Activated CD8-positive, alpha-beta memory T cell treated with anti-CD3 and anti-CD28 coated beads, Interleukin-2, amount 10 ng/mL, durations not matched to agents 7 days and 5 days (primary cell): ENCODE data around the gene KIRREL3. TPM values are rescaled to one million over a fixed set of nuclear protein-coding genes. Genes with fewer than 3 reads are reported as not detected.

Source experiments
- ATAC-seq: fragments of 150-1000 bp; cut with Tn5 transposase; one replicate; pipeline ENCODE4 v1.10.0; 2021; ENCODE audit warnings: moderate library complexity
- CTCF ChIA-PET: fragments of 350-600 bp; sonication (Branson Sonifier 250); formaldehyde crosslinking; loops from one replicate; lab custom pipeline; 2021; ENCODE audit warnings: antibody characterized with exemption; lab: Charles Lee
- DNase-seq: peaks from one replicate; pipeline ENCODE4 v3.0.0-alpha.2; 2020
- H3K27ac Mint-ChIP-seq: one replicate; pipeline ENCODE4 v1.8.0; 2021; ENCODE audit warnings: mild to moderate bottlenecking, mixed read lengths
- H3K27me3 Mint-ChIP-seq: one replicate; pipeline ENCODE4 v1.8.0; 2021; ENCODE audit warnings: mixed read lengths
- H3K36me3 Mint-ChIP-seq: one replicate; pipeline ENCODE4 v1.8.0; 2021; ENCODE audit warnings: mild to moderate bottlenecking, mixed read lengths
- H3K4me1 Mint-ChIP-seq: one replicate; pipeline ENCODE4 v1.8.0; 2021; ENCODE audit warnings: mixed read lengths
- H3K4me3 Mint-ChIP-seq: one replicate; pipeline ENCODE4 v1.8.0; 2021; ENCODE audit warnings: mild to moderate bottlenecking, moderate library complexity, mixed read lengths
- H3K9me3 Mint-ChIP-seq: one replicate; pipeline ENCODE4 v1.8.0; 2022; ENCODE audit warnings: low read depth, mixed read lengths
- total RNA-seq, 2 experiments: library from RNA; stranded (reverse); gene quantifications; one replicate each; pipeline ENCODE4 v1.2.3, GENCODE V29; 2021

Gene KIRREL3
- total RNA-seq, 2 experiments from 2014 or later: not detected

DNA sequence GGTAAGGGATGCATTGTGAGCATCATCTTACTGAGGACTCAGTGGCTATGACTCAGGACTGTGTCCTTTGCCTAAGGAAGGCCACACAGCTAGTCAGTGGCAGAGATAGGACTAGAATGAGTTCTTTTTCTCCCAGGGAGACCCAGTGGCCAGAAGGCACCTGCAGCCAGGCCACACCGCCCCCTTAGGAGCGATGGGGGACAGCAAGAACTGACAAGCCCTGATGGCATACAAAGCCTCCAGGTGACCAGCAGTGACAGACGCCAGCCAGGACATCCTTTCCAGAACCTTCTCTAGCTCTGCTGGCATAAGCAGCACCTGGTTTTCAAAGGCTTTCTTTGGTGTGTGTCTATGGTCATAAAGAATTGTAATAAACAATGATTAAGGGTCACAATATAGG is 405.0 kb downstream of the KIRREL3 start:
- DNase-seq (no peak), ATAC-seq (no peak)
- no peaks in the 10 kb centered on the region for H3K4me1 Mint-ChIP-seq
- peaks cover 3% of the 10 kb centered on the region for H3K27me3 Mint-ChIP-seq
- no peak overlapping the region for H3K4me3 Mint-ChIP-seq
- CTCF ChIA-PET: no interaction called here
- no peaks in the 10 kb centered on the region for H3K36me3 Mint-ChIP-seq
- no peak overlapping the region for H3K27ac Mint-ChIP-seq
- H3K9me3 Mint-ChIP-seq: no peaks in the 10 kb centered on the region

DNA sequence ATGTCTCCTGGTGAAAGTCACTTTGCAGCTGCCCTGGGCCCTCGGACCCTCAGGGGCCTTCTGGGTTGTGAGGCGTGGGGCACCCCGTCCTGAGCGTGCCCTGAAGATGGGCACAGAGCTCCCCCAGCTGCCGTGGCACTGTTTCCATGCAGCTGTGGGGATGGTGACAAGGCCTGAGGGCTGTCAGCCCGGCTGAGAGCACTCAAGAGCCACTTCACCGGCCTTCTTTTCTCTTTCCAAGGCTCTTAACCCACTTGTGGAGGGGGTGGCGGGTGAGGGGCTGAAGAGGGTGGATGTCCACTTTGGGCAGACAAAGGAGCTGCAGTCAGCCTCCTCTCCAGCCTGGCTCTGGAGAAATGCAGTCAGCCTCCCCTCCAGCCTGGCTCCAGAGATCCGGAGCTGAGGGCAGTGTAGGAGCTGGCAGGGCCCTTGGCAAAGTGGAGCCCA is 405.6 kb downstream of the KIRREL3 start:
- H3K36me3 Mint-ChIP-seq: no peaks in the 10 kb centered on the region
- no peak overlapping the region for H3K27ac Mint-ChIP-seq
- DNase-seq (no peak), ATAC-seq (no peak)
- no peak overlapping the region for H3K4me3 Mint-ChIP-seq
- CTCF ChIA-PET: no interaction called here
- H3K4me1 Mint-ChIP-seq: no peaks in the 10 kb centered on the region
- no peaks in the 10 kb centered on the region for H3K9me3 Mint-ChIP-seq
- H3K27me3 Mint-ChIP-seq: no peaks in the 10 kb centered on the region

DNA sequence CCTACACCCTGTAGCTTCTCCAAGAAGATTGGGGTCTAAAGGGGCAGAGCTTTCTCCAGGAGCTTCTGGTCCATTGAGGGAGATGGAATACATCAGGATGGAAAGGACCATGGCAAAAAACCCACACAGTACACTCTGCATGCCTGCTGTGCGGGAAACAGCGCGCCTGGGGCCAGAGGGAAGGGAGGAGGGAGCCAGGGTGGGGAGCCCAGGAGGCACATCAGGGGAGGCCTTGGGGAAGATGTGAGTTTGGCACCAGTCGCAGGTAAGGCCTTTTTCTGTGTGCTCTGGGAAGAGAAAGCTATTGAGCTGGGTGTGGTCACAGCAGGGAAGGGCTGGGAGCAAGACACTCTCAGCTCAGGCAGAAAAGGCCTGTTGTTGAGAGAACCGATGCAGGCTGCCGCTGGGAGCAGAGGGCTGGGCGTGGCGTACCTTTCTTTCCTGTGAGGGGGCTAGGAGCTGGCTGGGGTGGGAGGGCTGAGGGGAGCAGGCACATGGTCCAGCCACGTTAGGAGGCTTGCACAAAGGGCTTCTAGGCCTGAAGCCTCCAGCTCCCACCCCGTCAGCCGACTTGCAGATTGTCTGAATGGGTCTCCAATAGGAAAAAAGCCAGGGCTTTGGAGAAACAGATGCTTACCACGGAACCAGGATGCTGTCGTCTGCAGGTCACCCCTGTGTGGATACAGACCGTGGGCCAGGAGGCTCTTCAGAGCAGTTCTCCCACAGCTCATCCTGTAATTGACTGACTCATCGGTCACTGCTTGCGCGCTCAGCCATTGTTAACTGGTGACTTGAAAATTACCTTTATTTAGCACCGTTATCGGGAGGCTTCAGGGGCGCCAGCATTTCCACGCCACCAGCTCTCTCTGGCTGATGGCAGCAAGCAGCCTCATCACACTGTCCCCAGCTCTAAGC is 407.8 kb downstream of the KIRREL3 start:
- CTCF ChIA-PET: interaction anchor here (0.9 kb wide), 1 partner anchor 15 kb away, joined by 3 read pairs; no protein-coding TSS in a partner anchor
- ATAC-seq (no peak), DNase-seq (no peak)
- Mint-ChIP-seq H3K4me3 (no peak overlapping the region), H3K36me3 (no peaks in the 10 kb centered on the region), H3K4me1 (no peaks in the 10 kb centered on the region), H3K27me3 (peaks cover 2% of the 10 kb centered on the region), H3K9me3 (no peaks in the 10 kb centered on the region), H3K27ac (no peak overlapping the region)

DNA sequence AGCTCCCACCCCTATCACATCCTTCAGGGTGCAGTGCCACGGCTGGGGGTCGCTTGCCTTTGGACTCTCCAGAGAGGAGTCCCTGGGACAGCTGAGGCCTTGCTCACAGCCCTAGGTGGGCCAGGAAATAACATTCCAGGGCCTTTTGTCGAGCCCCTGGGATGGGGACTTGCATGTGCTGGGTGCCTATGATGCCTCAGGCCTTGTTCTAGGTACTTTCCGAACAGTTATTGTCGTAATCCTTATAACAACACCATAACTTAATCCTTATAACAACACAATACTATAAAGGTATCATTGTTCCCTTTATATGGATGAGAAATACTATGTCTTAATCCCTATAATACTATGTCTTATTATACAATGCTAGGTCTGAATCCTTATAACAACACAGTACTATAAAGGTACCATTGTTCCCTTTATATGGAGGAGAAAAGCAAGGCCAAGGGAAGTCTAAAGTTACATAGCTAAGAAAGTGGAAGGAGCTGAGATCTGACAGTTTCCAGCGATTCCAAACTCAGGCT is 408.5 kb downstream of the KIRREL3 start:
- no peak for ATAC-seq
- CTCF ChIA-PET: interaction anchor here (0.9 kb wide), 1 partner anchor 16 kb away, joined by 3 read pairs; no protein-coding TSS in a partner anchor
- H3K9me3 Mint-ChIP-seq: no peaks in the 10 kb centered on the region

DNA sequence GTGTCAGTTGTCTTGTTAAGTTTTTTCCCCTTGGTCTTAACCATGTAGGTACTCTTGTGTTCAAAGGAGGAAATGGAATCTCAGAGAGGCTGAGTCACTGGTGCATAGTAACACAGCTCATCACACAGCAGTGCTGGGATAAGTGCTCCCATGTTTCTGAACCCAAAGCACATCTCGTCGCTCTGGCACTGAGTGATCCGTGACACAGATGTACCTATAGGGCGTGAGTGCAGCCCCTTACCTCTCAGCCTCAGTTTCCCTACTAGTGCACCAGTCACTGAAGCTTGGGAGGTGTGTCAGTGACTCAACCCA is 411.1 kb downstream of the KIRREL3 start:
- Mint-ChIP-seq H3K9me3 (no peaks in the 10 kb centered on the region), H3K27me3 (peaks cover 2% of the 10 kb centered on the region), H3K4me3 (no peak overlapping the region), H3K36me3 (no peaks in the 10 kb centered on the region), H3K27ac (no peak overlapping the region), H3K4me1 (no peaks in the 10 kb centered on the region)
- DNase-seq (no peak), ATAC-seq (no peak)
- CTCF ChIA-PET: no interaction called here

More for the DNA sequence above, 408.5 kb downstream of the KIRREL3 start:
- H3K4me3 Mint-ChIP-seq: no peak overlapping the region
- no peak for DNase-seq
- H3K4me1 Mint-ChIP-seq: no peaks in the 10 kb centered on the region
- no peak overlapping the region for H3K27ac Mint-ChIP-seq
- H3K36me3 Mint-ChIP-seq: no peaks in the 10 kb centered on the region
- H3K27me3 Mint-ChIP-seq: peaks cover 2% of the 10 kb centered on the region

DNA sequence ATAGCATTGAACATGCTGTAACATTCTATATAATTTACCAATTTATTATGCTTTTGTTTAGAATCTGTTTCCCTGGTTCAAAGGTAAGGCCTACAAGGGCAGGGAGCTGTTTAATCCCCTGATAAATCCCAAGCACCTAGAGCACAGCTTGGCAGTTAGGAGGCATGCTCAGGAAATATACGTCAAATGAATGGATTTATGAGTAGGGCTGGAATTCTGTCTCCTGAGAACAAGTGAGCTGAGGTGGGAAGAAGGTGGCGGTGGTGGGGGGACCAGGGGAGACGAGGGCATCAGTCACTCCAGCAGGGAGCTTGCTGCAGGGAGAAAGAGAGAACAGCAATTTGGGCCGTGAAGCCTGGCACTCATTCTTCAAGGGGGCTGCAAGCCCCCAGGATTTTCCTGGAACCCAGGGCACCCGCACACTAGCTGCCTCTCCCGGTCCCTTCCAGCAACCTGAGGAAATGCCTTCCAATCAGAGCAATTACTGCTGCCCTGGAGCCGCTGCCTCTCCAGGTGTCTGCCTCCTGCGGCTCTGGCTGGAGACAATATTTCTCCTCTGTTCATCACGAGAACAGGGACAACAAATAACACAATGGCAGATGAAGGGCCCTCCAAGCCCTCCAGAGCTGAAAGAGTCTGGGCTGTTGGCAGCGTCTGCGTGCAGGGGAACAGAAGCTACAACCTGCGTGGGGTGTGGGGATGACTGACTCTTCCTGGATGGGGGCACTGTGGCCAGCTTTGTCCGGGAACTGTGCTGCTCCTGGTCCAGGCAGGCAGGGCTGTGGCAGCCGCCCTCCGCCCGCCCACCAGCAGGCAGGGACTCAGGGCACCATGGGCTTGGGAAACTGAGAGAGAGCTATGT is 411.7 kb downstream of the KIRREL3 start:
- CTCF ChIA-PET: no interaction called here
- no peak for DNase-seq
- H3K9me3 Mint-ChIP-seq: no peaks in the 10 kb centered on the region
- H3K4me3 Mint-ChIP-seq: no peak overlapping the region
- no peak overlapping the region for H3K27ac Mint-ChIP-seq
- H3K4me1 Mint-ChIP-seq: no peaks in the 10 kb centered on the region
- ATAC-seq: no peak
- peaks cover 2% of the 10 kb centered on the region for H3K27me3 Mint-ChIP-seq
- no peaks in the 10 kb centered on the region for H3K36me3 Mint-ChIP-seq

DNA sequence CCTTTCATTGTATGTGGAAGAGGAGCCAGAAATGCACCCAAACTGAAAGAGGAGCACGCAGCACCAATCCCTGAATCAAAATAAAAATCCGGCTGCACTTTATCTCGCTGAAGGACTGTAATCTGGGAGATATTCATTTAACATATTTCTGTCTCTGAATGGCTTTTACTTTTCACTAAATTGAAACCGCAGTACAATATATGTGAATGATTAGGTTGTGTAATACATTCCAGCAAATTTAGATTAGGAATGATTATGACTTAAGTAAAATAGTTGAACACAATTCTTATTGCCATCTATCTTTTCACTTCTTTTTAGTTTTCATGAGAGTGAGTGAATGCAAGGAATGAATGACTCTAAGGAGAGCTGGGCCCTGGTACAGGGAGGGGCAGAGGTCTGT is 413.0 kb downstream of the KIRREL3 start:
- Mint-ChIP-seq H3K27me3 (peaks cover 2% of the 10 kb centered on the region), H3K27ac (no peak overlapping the region), H3K9me3 (no peaks in the 10 kb centered on the region), H3K4me1 (no peaks in the 10 kb centered on the region), H3K36me3 (no peaks in the 10 kb centered on the region), H3K4me3 (no peak overlapping the region)
- CTCF ChIA-PET: no interaction called here
- DNase-seq (no peak), ATAC-seq (no peak)

DNA sequence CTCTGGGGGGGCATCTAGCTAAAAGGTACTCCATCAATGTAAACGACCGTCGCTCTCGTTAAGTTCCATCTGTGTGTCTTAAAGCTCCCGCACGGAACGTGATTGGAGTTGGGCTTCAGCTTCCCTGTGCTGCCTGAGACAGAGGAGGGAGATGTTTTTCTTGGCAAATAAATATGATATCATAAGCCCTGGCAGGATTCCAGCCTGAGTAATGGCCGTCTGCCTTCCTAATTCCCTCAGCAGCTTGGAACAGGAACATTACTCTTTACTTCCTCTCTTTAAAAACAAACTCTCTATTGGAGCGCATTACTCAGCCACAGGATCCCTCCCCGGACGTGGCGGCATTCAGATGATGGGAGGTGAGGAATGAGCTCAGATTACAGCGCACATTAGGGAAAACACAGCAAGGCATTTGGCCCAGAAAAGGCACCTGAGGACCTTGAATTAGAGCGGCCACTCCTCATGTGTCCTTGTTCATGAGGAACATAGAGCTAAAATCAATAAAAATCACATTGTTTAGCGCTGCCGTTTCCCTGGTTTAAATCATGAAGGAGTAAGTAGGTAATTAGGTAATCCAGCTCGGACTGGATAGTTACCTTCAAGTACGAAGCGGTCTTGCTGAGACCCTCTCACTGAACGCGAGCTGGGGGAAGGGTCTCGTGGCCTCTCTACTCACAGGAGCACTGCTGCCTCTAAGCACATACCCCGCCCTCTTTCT is 414.6 kb downstream of the KIRREL3 start:
- Mint-ChIP-seq H3K36me3 (no peaks in the 10 kb centered on the region), H3K9me3 (no peaks in the 10 kb centered on the region), H3K27me3 (peaks cover 2% of the 10 kb centered on the region), H3K27ac (no peak overlapping the region), H3K4me3 (no peak overlapping the region), H3K4me1 (no peaks in the 10 kb centered on the region)
- ATAC-seq (no peak), DNase-seq (no peak)
- CTCF ChIA-PET: no interaction called here

DNA sequence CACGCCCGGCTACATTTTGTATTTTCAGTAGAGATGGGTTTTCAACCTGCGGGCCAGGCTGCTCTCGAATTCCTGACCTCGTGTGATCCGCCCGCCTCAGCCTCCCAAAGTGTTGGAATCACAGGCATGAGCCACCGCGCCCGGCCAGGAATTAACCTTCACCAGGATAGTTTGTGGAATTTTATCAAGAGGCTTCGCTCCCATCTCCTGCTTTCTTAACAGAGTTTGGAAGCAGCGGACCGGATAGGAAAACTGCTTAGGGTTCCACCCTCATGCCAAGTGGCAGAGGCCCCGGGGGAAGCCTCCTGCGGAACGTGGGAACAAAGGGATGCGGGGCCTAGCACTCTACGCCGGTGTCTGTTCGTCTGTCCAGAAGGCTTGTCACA is 415.2 kb downstream of the KIRREL3 start:
- CTCF ChIA-PET: no interaction called here
- Mint-ChIP-seq H3K4me3 (no peak overlapping the region), H3K27me3 (peaks cover 2% of the 10 kb centered on the region), H3K36me3 (no peaks in the 10 kb centered on the region), H3K9me3 (no peaks in the 10 kb centered on the region), H3K4me1 (no peaks in the 10 kb centered on the region), H3K27ac (no peak overlapping the region)
- ATAC-seq: no peak
- DNase-seq: no peak

DNA sequence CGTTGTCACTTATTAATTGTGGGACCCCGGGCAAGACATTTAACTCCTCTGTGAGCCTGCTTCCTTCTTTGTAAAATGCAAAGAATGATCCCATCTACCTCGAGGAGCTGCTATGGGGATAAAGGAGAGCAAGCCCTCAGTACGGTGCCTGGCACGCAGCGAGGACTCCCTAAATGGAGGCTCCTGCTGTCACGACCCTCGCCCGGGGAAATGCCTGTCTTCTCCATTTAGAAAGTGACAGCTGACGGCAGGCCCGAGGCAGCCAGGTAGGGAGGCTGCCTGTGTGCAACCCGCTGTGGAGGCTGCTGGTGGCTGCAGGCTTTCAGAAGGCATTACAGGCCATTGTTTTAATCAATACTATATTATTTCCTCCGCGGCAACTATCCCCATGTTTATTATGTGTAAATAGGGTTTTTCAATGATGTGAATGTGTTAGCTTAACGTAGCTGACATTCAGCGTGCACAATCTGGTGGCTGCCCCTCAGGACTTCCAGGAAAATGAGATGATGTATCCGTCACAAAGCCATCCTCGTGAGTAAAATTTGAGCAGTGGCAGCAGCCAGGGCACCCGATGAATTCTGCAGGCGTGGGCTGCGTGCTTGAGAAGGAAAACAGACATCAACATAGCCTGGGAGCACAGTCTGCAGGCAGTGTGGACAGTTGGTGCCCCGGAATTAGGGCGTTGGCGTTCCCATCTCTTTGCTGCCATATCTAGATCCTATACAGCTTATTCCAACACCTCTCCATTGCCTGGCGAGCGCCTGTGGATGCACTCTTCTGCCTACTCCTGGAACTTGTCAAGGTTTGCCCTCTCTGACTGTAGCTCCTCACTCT is 416.8 kb downstream of the KIRREL3 start:
- CTCF ChIA-PET: no interaction called here
- DNase-seq (no peak), ATAC-seq (no peak)
- Mint-ChIP-seq H3K9me3 (no peaks in the 10 kb centered on the region), H3K27me3 (peaks cover 2% of the 10 kb centered on the region), H3K4me1 (no peaks in the 10 kb centered on the region), H3K36me3 (no peaks in the 10 kb centered on the region), H3K27ac (no peak overlapping the region), H3K4me3 (no peak overlapping the region)

DNA sequence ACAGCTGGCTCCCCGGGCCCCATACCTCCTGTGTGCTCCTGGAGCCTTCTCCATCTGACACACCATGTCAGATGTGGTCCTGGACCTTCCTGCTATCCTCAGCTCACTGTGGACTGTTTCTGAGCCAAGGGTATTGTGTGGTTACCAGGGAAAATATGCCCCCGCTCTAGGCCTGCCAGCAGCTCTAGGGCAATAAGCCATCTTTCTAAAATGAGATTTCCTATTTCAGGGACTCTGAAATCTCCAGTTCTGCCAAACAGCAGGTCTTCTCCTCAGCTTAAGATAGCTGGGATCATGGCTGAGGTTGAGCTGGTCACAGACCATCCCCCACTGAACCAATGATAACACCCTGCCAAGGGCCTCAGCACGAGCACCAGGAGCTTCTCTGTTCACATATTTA is 417.5 kb downstream of the KIRREL3 start:
- Mint-ChIP-seq H3K4me3 (no peak overlapping the region), H3K27ac (no peak overlapping the region), H3K36me3 (no peaks in the 10 kb centered on the region), H3K9me3 (no peaks in the 10 kb centered on the region), H3K27me3 (no peaks in the 10 kb centered on the region), H3K4me1 (no peaks in the 10 kb centered on the region)
- ATAC-seq (no peak), DNase-seq (no peak)
- CTCF ChIA-PET: no interaction called here

DNA sequence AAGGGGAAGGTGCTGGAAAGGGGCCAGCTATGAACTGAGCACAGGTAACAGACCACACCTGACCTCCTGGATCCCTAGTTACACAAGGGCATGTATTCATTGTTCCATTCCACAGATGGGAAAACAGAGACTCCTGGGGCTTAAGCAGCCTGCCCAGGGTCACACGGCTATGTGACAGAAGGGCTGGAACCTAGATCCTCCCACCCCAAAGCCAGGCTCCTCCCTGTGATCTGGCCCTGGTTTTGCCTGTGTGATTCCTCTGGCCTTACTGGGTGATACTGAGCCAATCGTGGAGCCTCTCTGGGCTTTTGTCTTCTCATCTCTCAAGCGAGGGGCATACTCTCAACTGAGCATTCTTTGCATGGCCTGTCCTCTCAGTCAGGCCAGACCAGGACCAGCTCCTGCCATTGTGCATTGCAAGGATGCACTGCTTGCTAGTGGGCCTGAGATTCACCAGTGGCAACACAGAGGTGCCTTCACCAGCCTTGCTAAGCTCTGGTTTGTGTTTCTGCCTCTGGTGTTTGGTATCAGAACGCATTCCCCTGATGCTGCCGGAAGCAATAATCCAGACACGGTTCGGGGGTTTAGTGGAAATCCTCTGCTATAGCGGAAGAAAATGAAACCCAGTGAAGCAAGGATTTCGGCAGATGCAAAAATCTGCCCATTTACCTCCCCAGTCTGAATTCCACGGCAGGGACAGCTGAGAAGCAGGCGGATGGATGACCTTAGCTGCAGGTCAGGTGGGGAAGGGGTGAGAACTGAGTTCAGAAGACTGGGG is 418.5 kb downstream of the KIRREL3 start:
- Mint-ChIP-seq H3K9me3 (no peaks in the 10 kb centered on the region), H3K27ac (no peak overlapping the region)
- CTCF ChIA-PET: no interaction called here

More for the DNA sequence above, 418.5 kb downstream of the KIRREL3 start:
- H3K4me3 Mint-ChIP-seq: no peak overlapping the region
- no peaks in the 10 kb centered on the region for H3K36me3 Mint-ChIP-seq
- H3K27me3 Mint-ChIP-seq: no peaks in the 10 kb centered on the region
- no peak for DNase-seq
- no peak for ATAC-seq
- H3K4me1 Mint-ChIP-seq: no peaks in the 10 kb centered on the region
